Lung (tissue), 12 donors: ENCODE measurements around the gene PRIMPOL. TPM values are rescaled to one million over a fixed set of nuclear protein-coding genes. Genes with fewer than 3 reads are reported as not detected.

Source experiments
- ATAC-seq: fragments of 200-7000 bp; cut with Tn5 transposase; one replicate; pipeline ENCODE4 v1.9.1; 2020; ENCODE audit warnings: moderate number of reproducible peaks; ENCODE audit not compliant: insufficient read depth, low FRiP score
- DNase-seq, 3 donors: peaks; one replicate each; pipeline ENCODE4 v3.0.0-alpha.2; 2013 to 2017
- H3K27ac ChIP-seq, 2 donors: one replicate each; pipeline ENCODE4 v1.5.1; 2013; ENCODE audit warnings: mild to moderate bottlenecking in 2 of 2, moderate library complexity in 2 of 2, control low read depth in 1 of 2, inconsistent platforms in 1 of 2, low read depth in 1 of 2, low read length in 1 of 2
- H3K27me3 ChIP-seq, 3 donors: one replicate each; pipeline ENCODE4 v1.5.1; 2013; ENCODE audit warnings: low read length in 2 of 3; ENCODE audit not compliant: control insufficient read depth in 3 of 3, insufficient read depth in 3 of 3
- H3K36me3 ChIP-seq, 4 donors: one replicate each; pipeline ENCODE4 v1.5.1; 2013; ENCODE audit warnings: low read length in 4 of 4, mild to moderate bottlenecking in 1 of 4, moderate library complexity in 1 of 4; ENCODE audit not compliant: control insufficient read depth in 4 of 4, insufficient read depth in 4 of 4
- H3K4me1 ChIP-seq, 5 donors: one replicate each; pipeline ENCODE4 v1.5.1; 2013; ENCODE audit warnings: low read length in 5 of 5, mild to moderate bottlenecking in 2 of 5, moderate library complexity in 1 of 5; ENCODE audit not compliant: control insufficient read depth in 5 of 5, insufficient read depth in 5 of 5
- H3K4me3 ChIP-seq: one replicate; pipeline ENCODE4 v1.5.1; 2013; ENCODE audit warnings: mild to moderate bottlenecking, control low read depth, moderate library complexity
- H3K9ac ChIP-seq, 2 donors: one replicate each; pipeline ENCODE4 v1.5.1; 2013; ENCODE audit warnings: low read length in 2 of 2, control low read depth in 1 of 2; ENCODE audit not compliant: insufficient read depth in 1 of 2
- H3K9me3 ChIP-seq, 4 donors: one replicate each; pipeline ENCODE4 v1.5.1; 2013; ENCODE audit warnings: low read length in 3 of 4, mild to moderate bottlenecking in 1 of 4, moderate library complexity in 1 of 4; ENCODE audit not compliant: control insufficient read depth in 4 of 4, insufficient read depth in 3 of 4
- CTCF ChIP-seq: IDR thresholded peaks from 2 replicates; pipeline ENCODE4 v1.5.1; 2012; ENCODE audit warnings: mild to moderate bottlenecking; ENCODE audit errors: control extremely low read depth, extremely low read depth
- WGBS, 2 donors: extraction: QIAGEN DNeasy Blood & Tissue Kit; methylation state at CpG; one replicate each; pipeline ENCODE4 v1.1.7; 2013; 5-methylcytosine and 5-hydroxymethylcytosine counted together
- polyA plus RNA-seq, 2 donors: library from polyadenylated mRNA; stranded (reverse); fragments of 200-250 nt; gene quantifications; one replicate each; pipeline ENCODE4 v1.2.1, GENCODE V29; 2013
- total RNA-seq, 2 donors: library from RNA; depleted of rRNA in 1 of 2; stranded (reverse); fragments of >200 nt in 1 of 2; gene quantifications; one replicate each; pipeline ENCODE4 v1.2.1, GENCODE V29; 2014 to 2021
- donor health status: control.
- donor health status: control.
- donor health status: Bipolar disorder and iron deficiency.
- donor health status: healthy.
- donor health status: DM: yes; HTN: yes; CAD: no.

Gene PRIMPOL
- total and polyA plus RNA-seq, 4 donors = 7.3 to 43.4 (median 19.4) TPM

GRCh38 chr4:184644553-184645307, 4.8 kb upstream of the PRIMPOL start:
- ATAC-seq = no peak
- no peak for DNase-seq
- H3K9ac ChIP-seq = no peak overlapping the region
- WGBS, 2 donors = 91 to 95% methylated on average over 8 to 9 of the region's 9 CpGs
- no peak overlapping the region for H3K4me3 ChIP-seq
- peak overlapping the region in 1 of 2 donors; percentile 41 for H3K27ac ChIP-seq
- H3K9me3 ChIP-seq = no peaks in the 10 kb centered on the region
- peaks cover 0 to 44% (median 13%) of the 10 kb centered on the region in 5 donors for H3K4me1 ChIP-seq
- peaks cover 0 to 13% (median 2%) of the 10 kb centered on the region in 4 donors for H3K36me3 ChIP-seq
- TF ChIP-seq CTCF = no peak
- H3K27me3 ChIP-seq = no peaks in the 10 kb centered on the region

GRCh38 chr4:184645904-184646610, 3.5 kb upstream of the PRIMPOL start:
- H3K27me3 ChIP-seq = no peaks in the 10 kb centered on the region
- ATAC-seq (no peak), DNase-seq (no peak)
- no peak overlapping the region for H3K27ac ChIP-seq
- peaks cover 0 to 13% (median 2%) of the 10 kb centered on the region in 4 donors for H3K36me3 ChIP-seq
- TF ChIP-seq CTCF = no peak
- no peaks in the 10 kb centered on the region for H3K9me3 ChIP-seq
- H3K4me3 ChIP-seq = no peak overlapping the region
- H3K9ac ChIP-seq = peak overlapping the region in 1 of 2 donors; percentile 42
- WGBS, 2 donors = 44 to 63% methylated on average over 6 of the region's 6 CpGs
- peaks cover 0 to 35% (median 19%) of the 10 kb centered on the region in 5 donors for H3K4me1 ChIP-seq

GRCh38 chr4:184647266-184648053, 2.1 kb upstream of the PRIMPOL start:
- Histone ChIP-seq H3K9me3 (no peaks in the 10 kb centered on the region), H3K9ac (peak overlapping the region; percentile 63 to 80), H3K27ac (peak overlapping the region; percentile 99), H3K27me3 (no peaks in the 10 kb centered on the region), H3K4me3 (peak overlapping the region; percentile 70), H3K4me1 (peaks cover 0 to 32% (median 19%) of the 10 kb centered on the region in 5 donors), H3K36me3 (peaks cover 0 to 10% (median 0%) of the 10 kb centered on the region in 4 donors)
- ATAC-seq = no peak
- 67 to 79% methylated on average over 7 of the region's 7 CpGs for WGBS, 2 donors
- peak in 2 of 3 donors; percentile 11 to 21 for DNase-seq
- TF ChIP-seq CTCF = no peak
